HG02981 (cell line): ENCODE results near the gene ABHD13.
"Not testable (repeated sequence)": the region's sequence is repeated elsewhere in the genome, so short reads cannot be mapped to it uniquely, and the experiment has no call there.

Experiments
- ATAC-seq: cut with Tn5 transposase; IDR thresholded peaks from one replicate; pipeline ENCODE4 v1.9.1; 2021; ENCODE audit warnings: mild to moderate bottlenecking, moderate library complexity; ENCODE audit not compliant: unreplicated experiment

The ABHD13 gene

DNA sequence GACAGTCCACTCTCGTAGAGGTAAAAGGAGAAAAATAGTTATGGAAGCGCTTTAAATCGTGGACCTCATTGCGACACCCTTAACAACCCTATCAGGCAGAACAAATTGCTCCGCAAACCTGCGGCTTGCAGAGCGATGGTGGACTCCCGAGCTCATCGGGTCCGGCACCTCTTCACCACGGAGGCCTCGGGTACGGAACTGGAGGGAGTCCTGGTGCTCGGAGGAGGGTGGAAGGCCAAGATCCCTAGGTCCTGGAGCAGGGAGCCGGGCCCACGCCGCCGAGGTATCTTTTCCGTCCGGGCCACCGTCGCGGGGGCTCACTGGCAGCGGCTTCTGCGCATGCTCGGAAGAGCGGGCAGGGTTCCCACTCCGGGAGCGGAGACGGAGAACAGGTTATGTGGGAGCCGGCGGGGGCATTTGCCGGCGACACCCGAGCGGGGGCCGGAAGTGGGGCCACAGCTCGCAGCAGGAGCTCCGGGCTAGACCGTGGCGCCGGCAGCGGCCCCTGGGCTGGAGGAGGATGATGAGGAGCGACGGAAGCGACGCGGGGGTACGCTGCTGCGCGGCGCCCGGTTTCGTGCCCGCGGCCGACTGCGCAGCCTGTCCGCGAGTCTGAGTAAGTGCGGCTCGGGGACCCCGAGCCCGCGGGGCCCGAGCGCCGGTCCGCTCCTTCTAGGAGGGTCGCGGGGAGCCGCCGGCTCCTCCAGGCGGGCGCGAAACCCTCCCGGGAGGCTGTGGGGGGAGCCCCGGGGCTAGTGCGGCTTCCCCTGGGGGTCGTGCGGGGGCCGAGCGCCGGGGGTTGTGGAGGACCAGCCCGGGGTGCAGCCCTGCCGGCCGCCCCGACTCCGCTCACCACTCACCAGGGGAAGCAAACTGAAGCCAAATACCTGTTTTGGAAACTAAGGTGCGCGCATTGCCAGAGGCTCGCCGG is at the start of gene ABHD13:
Gene ABHD13 (plus strand): TSS at position 349 of the 931 bp plus-strand sequence. CDS start 10,827 bp downstream, outside the sequence.
- peak; percentile 80 for ATAC-seq

DNA sequence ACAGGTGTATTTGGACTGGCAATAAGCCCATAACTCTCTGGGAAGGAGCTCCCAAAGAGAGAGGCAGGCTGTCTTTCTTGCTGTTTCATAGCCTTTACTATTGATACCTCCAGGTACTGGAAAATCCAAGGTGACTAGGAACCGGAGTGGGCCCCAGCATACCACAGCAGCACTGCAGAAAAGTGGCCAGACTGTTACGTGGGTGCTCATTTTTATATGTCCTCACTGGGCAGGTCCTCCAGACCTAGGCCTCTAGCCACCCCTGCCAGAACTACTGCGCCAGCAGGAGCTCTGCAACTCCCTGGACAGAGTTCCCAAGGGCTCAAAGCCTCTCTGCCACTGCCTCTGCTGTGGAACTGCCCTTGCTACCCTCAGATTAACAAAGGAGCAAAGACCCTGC is 49.3 kb upstream of the ABHD13 start:
- no peak for ATAC-seq

- no peak for ATAC-seq
Measured at GRCh38 chr13:108176685-108177274, 41.4 kb upstream of the ABHD13 start.

- ATAC-seq, result no peak
Measured at GRCh38 chr13:108178078-108178477, 40.1 kb upstream of the ABHD13 start.

GRCh38 chr13:108182652-108183051 is 35.5 kb upstream of the ABHD13 start:
- no peak for ATAC-seq

DNA sequence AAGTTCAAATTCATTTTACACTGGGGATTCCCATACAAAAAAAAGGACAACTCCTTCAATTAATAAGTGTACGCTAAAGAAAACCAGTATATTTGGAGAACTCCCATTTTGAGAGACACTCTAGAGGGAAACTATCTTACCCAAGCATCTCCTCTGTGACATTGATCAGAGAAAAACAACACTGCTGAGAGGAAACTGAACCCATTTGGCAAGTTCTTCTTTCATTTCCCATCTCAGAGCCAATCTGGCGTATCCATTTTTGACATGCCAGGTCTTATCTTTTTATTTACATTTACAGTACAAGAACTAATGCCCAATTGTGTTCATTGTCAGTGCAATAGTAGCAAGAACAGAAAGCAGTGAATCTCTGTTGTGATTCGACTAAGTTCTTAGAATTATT is 33.0 kb upstream of the ABHD13 start:
- no peak for ATAC-seq

GRCh38 chr13:108188260-108188659 is 29.9 kb upstream of the ABHD13 start:
- no peak for ATAC-seq

DNA sequence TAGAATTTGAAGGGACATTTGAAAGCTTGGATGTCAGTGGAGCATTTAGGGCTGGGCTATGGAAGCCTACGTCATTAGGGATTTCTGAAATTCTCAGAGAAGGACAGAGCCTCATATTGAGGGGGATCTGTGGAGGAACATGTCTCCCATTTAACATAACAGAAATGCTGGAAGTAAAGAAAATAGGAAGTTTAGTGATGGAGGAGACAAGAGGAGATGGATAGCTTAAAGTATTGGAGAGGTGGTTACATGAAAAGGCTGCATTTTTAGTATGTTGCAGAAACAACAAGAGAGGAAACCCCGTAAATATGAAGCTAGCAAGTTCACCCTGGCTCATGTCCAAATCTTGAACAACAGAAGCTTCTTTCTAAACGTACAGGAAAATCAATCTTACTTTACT is 27.3 kb upstream of the ABHD13 start:
- no peak for ATAC-seq

DNA sequence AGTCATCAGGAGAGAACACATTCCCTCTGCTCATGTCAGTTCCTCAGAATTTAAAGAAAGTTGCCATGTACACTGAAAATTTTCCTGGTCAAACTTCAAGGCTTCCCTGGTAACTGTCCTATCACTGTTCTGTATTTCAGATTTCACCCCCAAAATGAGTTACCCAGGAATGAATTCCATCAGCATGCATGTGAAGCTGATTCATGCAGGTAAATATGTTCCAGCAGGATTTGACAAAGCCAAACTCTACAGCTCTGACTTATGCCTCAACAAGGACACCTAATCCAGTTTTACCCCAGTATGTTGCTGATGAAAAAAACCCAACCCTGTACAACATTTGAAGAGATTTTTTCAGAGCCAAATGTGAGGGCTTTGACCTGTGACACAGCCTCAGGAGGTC is 24.4 kb upstream of the ABHD13 start:
- no peak for ATAC-seq

- no peak for ATAC-seq
Measured at GRCh38 chr13:108194435-108194936, 23.7 kb upstream of the ABHD13 start.

DNA sequence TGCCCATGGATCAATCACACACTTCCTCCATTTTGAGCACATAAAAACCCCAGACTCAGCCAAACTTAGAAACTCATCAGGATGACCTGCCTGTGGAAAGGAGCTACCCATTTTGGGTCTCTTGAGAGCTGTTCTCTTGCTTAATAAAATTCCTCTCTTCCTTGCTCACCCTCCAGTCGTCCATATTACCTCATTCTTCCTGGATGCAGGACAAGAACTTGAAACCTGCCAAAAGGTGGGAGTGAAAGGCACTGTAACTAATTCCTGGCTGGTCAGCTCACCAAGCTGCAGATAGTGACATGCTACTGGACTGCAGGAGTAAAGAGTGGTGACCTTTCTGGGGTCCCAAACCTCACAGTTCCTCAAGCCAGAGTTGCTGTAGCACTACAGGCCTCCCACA is 23.0 kb upstream of the ABHD13 start:
- no peak for ATAC-seq

- no peak for ATAC-seq
Measured at GRCh38 chr13:108195861-108196260, 22.3 kb upstream of the ABHD13 start.

GRCh38 chr13:108200781-108201398 is 17.3 kb upstream of the ABHD13 start:
- ATAC-seq, result no peak

DNA sequence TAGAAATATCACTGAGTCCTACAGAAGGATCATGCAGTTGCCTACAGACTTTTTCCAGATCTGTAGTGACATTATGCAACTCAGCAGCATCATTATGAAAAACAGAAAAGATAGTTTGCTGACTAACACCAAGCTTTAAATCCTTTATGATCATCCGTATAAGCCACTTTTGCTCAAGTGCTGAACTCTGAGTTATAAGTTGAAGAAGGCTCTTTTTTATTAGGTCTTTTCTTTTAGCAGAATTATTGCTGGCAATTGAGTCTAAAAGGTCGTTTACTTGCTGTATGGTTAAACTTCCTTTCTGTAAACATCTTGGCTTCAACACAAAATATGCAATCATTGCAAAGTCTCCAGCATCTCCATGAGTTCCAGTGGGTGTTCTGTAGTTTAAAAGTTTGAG is 7.6 kb upstream of the ABHD13 start:
- ATAC-seq, result no peak

- ATAC-seq, result peak; percentile 27
Measured at GRCh38 chr13:108212886-108213285, 5.3 kb upstream of the ABHD13 start.

DNA sequence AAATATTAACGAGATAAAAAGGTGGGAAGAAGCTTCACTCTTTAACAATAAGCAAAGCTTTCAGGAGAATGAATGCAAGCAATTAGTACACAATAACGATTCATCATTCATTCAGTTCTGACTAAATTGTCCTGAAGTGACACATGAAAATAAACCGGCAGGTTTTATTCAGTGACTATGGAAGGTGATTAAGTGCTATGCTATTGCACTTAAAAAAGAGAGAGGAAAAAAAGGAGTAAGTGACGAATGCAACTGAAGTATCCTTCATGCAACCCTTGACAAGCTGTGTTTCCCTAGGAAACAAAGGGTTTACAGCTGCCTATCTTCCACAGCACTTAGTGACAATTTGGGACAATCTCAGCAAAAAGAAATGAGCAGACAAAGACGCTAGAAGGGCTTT is 4.2 kb upstream of the ABHD13 start:
- ATAC-seq, result no peak

DNA sequence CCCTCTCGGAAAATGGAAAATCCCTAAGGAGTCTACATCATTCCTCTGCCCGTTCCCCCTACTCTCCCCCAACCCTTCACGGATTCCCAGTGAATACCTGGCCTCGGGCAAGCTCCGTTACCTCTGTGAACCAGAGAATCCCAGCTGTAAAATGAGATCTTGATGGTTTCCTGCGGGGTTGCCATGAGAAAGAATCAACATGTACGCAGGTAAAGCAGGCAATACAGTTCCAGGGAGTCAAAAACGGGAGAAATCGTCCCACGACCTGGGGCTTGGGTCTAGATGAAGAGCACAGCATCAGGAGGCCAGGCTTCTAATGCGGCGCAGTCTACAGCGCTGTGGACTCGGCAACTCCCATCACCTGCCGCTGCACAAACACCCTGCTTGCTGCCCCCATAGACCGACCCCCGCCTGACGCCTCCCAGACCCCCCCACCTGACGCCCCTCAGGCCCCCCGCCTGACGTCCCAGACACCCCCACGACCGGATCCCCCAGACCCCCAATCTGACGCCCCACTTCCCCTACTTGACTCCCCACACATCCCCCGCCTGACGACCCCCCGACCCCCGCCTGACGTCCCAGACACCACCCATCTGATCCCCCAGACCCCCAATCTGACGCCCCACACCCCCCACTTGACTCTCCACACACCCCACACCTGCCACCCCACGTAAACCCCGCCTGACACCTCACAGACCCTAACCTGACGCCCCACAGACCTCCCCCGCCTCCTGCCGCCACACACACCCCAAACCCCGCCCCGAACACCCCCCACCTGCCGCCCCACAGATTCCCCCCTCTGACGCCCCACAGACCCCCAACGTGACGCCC is 3.5 kb upstream of the ABHD13 start:
- ATAC-seq, result no peak

- peak; percentile 69 for ATAC-seq
Measured at GRCh38 chr13:108215436-108215835, 2.8 kb upstream of the ABHD13 start, which contains the start of gene LIG4. Gene LIG4 (minus strand): TSS chr13:108215536. CDS start chr13:108211268, 4,268 bp downstream.

- ATAC-seq, result not testable (repeated sequence)
Measured at GRCh38 chr13:108217307-108218043, 717 bp upstream of the ABHD13 start.

DNA sequence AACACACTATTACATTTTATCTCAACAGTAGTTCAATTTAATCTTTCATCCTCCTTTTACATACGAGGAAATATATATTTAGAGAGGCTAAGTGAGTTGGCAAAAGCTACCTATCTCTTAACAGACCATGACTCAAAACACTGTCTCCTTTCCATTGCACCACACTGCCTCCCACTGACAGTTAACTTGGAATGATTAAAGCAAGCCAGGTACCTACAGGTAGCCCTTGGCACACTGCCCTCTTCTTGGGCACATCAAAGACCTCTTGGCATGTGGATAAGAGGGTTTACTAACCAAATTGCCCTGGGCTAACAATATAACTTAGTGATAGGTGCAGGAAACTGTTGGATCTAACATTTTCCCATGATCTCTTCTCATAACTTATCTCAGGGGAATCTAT is 1.8 kb downstream of the ABHD13 start:
- ATAC-seq, result no peak
